ENCODE results near the gene ELP1.

DNA sequence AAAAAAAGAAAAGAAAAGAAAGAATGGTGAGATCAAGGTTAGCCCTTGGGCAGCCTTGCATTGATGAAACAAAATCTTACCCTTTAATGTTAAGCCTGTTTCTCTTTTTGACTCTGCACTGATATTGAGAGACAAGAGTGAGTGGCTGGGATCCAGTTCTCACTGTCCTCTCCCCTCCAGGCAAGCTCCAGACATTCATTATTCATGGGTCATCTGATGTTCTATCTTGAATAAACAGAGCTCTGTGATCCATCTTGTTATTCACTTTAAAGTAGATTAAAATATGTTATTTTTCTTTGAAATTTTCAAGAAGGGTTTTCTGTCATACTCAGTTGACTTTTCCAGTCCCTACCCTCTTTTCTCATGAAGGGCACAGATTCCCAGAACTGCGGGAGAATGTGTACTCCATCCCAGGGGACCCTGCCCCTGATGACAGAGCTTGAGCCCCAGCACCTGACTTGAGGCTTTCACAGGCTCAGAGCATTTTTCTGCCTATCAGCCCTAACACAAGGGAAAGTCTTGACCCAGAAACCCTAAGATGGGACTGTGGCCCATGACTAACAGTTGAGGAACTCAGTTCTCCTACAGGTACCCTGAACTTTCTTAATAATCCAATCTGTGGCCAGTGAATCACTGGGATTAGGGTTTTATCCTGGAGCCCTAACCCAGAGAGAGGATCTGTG, 102.3 kb downstream of the ELP1 start:
- TF ChIP-seq, protein P1, sequence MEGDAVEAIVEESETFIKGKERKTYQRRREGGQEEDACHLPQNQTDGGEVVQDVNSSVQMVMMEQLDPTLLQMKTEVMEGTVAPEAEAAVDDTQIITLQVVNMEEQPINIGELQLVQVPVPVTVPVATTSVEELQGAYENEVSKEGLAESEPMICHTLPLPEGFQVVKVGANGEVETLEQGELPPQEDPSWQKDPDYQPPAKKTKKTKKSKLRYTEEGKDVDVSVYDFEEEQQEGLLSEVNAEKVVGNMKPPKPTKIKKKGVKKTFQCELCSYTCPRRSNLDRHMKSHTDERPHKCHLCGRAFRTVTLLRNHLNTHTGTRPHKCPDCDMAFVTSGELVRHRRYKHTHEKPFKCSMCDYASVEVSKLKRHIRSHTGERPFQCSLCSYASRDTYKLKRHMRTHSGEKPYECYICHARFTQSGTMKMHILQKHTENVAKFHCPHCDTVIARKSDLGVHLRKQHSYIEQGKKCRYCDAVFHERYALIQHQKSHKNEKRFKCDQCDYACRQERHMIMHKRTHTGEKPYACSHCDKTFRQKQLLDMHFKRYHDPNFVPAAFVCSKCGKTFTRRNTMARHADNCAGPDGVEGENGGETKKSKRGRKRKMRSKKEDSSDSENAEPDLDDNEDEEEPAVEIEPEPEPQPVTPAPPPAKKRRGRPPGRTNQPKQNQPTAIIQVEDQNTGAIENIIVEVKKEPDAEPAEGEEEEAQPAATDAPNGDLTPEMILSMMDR (IDR thresholded peaks at IDR 0.05): no peak
- no peak for TF ChIP-seq POLR2A (IDR thresholded peaks at IDR 0.05)
